Tibial artery (tissue), 4 donors: ENCODE data around the gene MARVELD1.

Source experiments
- DNase-seq, 2 donors: peaks; one replicate each; pipeline ENCODE4 v3.0.0-alpha.2; 2019
- H3K27ac ChIP-seq, 2 donors: fragments of 200-600 bp; sonication (generic) in 1 of 2; 1 replicate in 1 of 2; 2 replicates in 1 of 2; pipeline ENCODE4 v1.5.1; 2018 to 2019; ENCODE audit warnings: mild to moderate bottlenecking in 1 of 2
- H3K27me3 ChIP-seq, 2 donors: fragments of 200-600 bp; sonication (generic) in 1 of 2; one replicate each; pipeline versions ENCODE4 v1.5.1 to v1.6.0; 2016 to 2019
- H3K36me3 ChIP-seq, 3 donors: fragments of 200-600 bp; sonication (generic) in 2 of 3; one replicate each; pipeline ENCODE4 v1.5.1; 2016 to 2019; ENCODE audit warnings: mild to moderate bottlenecking in 2 of 3
- H3K4me1 ChIP-seq, 4 donors: fragments of 200-600 bp; sonication (generic) in 2 of 4; 1 replicate in 3 of 4; 2 replicates in 1 of 4; pipeline ENCODE4 v1.5.1; 2016 to 2019
- H3K4me3 ChIP-seq, 2 donors: fragments of 200-600 bp; sonication (generic) in 1 of 2; 1 replicate in 1 of 2; 2 replicates in 1 of 2; pipeline ENCODE4 v1.5.1; 2018 to 2019; ENCODE audit warnings: mild to moderate bottlenecking in 2 of 2
- H3K9me3 ChIP-seq, 3 donors: fragments of 200-600 bp; sonication (generic) in 1 of 3; one replicate each; pipeline ENCODE4 v1.5.1; 2016 to 2019
- intact Hi-C: fragments of 100-400 bp; cut with DNase I; formaldehyde crosslinking; loops from one replicate; pipeline ENCODE4 v1.15.0; 2023; ENCODE audit warnings: low total_unique reads
- TF ChIP-seq, protein P1 (sequence below), 2 experiments: fragments of 200-600 bp in 1 of 2; fragments of 450-650 bp in 1 of 2; IDR thresholded peaks; one replicate each; pipeline ENCODE4 v1.5.1; 2017 to 2019; ENCODE audit warnings: antibody characterized with exemption in 2 of 2, mild to moderate bottlenecking in 1 of 2, moderate library complexity in 1 of 2

MARVELD1 gene

DNA sequence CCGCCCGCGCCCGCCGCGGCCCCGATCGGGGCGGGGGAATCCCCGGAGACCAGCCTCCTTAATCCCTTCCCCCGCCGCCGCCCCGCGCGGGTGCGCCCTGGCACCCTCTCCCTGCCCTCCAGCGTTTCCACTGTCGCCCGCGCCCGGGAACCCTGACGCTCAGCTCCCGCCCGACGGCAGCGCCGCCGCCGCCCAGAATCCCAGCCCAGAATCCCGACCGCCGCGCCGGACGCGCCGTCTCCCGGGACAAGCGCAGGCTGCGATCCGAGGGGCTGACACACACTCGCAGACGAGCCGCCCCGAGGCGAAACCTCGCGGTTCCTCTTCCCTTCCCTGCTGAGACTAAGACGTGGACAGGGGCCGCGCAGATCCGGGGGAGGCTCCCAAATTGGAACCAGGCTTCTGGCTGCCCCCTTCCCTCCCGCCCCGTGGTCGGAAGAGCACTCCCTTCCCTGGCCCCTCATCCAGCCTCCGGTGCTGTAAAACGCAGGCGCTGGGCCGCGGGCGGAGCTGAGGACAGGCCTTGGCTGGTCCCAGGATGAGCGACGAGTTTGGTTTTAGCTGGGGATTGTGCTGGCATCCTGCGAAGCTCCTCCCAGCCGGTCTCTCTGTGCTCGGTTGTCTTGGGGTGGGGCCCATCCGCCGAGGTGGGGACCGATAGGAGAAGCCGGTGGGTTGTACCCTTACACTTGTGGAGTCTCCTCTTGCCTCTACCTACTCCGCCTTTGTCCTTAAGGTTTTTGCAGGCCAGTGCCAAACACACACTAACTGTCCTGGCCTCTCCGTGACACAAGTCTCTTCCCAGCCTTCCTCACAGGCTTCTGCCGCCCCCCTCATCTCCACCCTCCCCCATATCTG lies 1.1 kb downstream of the MARVELD1 start:
- Histone ChIP-seq H3K9me3 (no peaks in the 10 kb centered on the region), H3K4me1 (peaks cover 8 to 85% (median 72%) of the 10 kb centered on the region in 4 donors), H3K27me3 (no peaks in the 10 kb centered on the region), H3K4me3 (peak overlapping the region; percentile 71 to 78), H3K27ac (peak overlapping the region; percentile 96 to 99), H3K36me3 (peaks cover 18 to 20% (median 19%) of the 10 kb centered on the region in 3 donors)
- intact Hi-C loops = no loop called here
- TF ChIP-seq, protein P1, sequence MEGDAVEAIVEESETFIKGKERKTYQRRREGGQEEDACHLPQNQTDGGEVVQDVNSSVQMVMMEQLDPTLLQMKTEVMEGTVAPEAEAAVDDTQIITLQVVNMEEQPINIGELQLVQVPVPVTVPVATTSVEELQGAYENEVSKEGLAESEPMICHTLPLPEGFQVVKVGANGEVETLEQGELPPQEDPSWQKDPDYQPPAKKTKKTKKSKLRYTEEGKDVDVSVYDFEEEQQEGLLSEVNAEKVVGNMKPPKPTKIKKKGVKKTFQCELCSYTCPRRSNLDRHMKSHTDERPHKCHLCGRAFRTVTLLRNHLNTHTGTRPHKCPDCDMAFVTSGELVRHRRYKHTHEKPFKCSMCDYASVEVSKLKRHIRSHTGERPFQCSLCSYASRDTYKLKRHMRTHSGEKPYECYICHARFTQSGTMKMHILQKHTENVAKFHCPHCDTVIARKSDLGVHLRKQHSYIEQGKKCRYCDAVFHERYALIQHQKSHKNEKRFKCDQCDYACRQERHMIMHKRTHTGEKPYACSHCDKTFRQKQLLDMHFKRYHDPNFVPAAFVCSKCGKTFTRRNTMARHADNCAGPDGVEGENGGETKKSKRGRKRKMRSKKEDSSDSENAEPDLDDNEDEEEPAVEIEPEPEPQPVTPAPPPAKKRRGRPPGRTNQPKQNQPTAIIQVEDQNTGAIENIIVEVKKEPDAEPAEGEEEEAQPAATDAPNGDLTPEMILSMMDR (IDR thresholded peaks at IDR 0.05) = no peak
- DNase-seq = peak; percentile 90 to 94

DNA sequence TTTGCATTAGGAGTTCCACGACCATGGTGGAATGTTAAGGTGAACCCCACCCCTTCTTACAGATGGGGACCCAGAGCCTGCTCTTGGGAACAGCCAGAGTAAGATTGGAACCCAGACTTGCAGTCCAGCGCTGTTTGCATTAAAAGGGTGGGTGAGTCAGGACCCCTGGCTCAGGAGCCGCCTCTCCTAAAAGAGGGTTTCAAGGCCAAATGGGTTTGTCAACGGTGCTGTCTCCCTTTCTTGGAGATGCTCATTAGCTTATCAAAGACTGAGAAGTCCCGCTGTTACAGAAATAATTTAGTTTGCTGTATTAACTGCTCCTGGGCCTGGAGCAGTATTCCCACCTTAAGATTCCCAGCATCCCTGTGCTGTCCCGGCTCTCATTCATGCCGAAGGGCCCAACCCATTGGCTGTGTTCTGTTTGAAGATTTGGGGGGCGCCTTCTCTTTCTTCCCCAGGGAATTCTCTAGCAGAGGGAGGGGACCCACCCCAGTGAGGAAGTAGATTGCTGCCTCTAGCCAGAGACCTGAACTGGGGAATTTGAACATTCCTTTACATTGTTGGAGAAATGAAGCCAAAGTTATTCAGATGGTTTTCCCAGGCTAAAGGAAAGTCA lies 1.8 kb downstream of the MARVELD1 start:
- Histone ChIP-seq H3K9me3 (no peaks in the 10 kb centered on the region), H3K27ac (peak overlapping the region; percentile 96 to 99), H3K4me3 (peak overlapping the region; percentile 71 to 78), H3K27me3 (no peaks in the 10 kb centered on the region), H3K4me1 (peaks cover 8 to 79% (median 66%) of the 10 kb centered on the region in 4 donors), H3K36me3 (peaks cover 18 to 20% (median 19%) of the 10 kb centered on the region in 3 donors)
- intact Hi-C loops = no loop called here
- TF ChIP-seq, protein P1 (IDR thresholded peaks at IDR 0.05) = no peak
- DNase-seq = peak in 1 of 2 donors; percentile 45

- H3K4me3 ChIP-seq = peak overlapping the region in 1 of 2 donors; percentile 5
- DNase-seq = peak in 1 of 2 donors; percentile 54
- H3K4me1 ChIP-seq = peaks cover 8 to 62% (median 49%) of the 10 kb centered on the region in 4 donors
- intact Hi-C loops = no loop called here
- H3K9me3 ChIP-seq = no peaks in the 10 kb centered on the region
- H3K36me3 ChIP-seq = peaks cover 18 to 26% (median 20%) of the 10 kb centered on the region in 3 donors
- H3K27ac ChIP-seq = peak overlapping the region; percentile 96 to 99
- TF ChIP-seq, protein P1 (IDR thresholded peaks at IDR 0.05) = no peak
- no peaks in the 10 kb centered on the region for H3K27me3 ChIP-seq
Observed at GRCh38 chr10:97717627-97718026, 4.1 kb downstream of the MARVELD1 start.

GRCh38 chr10:97718178-97718577 lies 4.6 kb downstream of the MARVELD1 start:
- intact Hi-C loops = no loop called here
- Histone ChIP-seq H3K36me3 (peaks cover 18 to 26% (median 20%) of the 10 kb centered on the region in 3 donors), H3K27me3 (no peaks in the 10 kb centered on the region), H3K4me3 (peak overlapping the region in 1 of 2 donors; percentile 5), H3K4me1 (peaks cover 8 to 56% (median 45%) of the 10 kb centered on the region in 4 donors), H3K9me3 (no peaks in the 10 kb centered on the region), H3K27ac (peak overlapping the region; percentile 96 to 99)
- DNase-seq = no peak
- TF ChIP-seq, protein P1 (IDR thresholded peaks at IDR 0.05) = no peak

DNA sequence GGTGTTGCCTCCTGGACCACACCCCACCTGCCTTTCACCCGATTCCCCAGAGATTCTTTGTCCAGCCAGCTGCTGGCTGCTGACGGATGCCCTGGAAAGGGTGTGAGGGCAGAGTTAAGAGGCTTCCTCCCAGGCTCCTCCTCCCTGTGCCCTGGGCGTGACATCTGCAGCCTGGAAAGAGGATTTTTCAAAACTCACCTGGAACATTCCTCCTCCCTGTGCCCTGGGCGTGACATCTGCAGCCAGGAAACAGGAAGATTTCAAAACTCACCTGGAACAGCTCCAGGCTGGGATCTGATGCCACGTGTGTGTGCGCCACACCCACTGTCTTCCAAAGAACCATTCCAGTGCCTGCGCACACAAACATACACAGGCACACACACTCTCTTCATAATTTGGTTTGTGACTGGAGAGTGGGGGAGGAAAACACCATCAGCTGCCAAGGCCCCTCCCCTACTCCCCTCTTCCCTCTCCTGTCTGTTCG lies 5.2 kb downstream of the MARVELD1 start:
- intact Hi-C loops = no loop called here
- Histone ChIP-seq H3K9me3 (no peaks in the 10 kb centered on the region), H3K4me3 (no peak overlapping the region), H3K36me3 (peaks cover 18 to 26% (median 20%) of the 10 kb centered on the region in 3 donors), H3K27ac (peak overlapping the region; percentile 96 to 99), H3K4me1 (peaks cover 8 to 54% (median 44%) of the 10 kb centered on the region in 4 donors), H3K27me3 (no peaks in the 10 kb centered on the region)
- TF ChIP-seq, protein P1 (IDR thresholded peaks at IDR 0.05) = no peak
- DNase-seq = no peak
